SU-DHL-6 (cell line): Measurements from ENCODE around the gene SLC35B3.

Source experiments
- H2AFZ ChIP-seq: fragments of 200-600 bp; sonication (generic); 2 replicates; pipeline ENCODE4 v1.6.1; 2014; ENCODE audit warnings: low read depth, mild to moderate bottlenecking, moderate library complexity, mixed read lengths, antibody characterized with exemption, low read length; ENCODE audit not compliant: severe bottlenecking
- H3F3A ChIP-seq: fragments of 200-600 bp; shearing (Covaris generic); 2 replicates; pipeline ENCODE4 v1.6.0; 2016; ENCODE audit warnings: antibody characterized with exemption, mild to moderate bottlenecking; ENCODE audit not compliant: insufficient read depth
- H3K27ac ChIP-seq: fragments of 200-600 bp; sonication (generic); 2 replicates; pipeline ENCODE4 v1.5.1; 2016; ENCODE audit warnings: low read depth, mild to moderate bottlenecking, low read length, moderate library complexity, mixed read lengths
- H3K27me3 ChIP-seq: fragments of 200-600 bp; sonication (generic), shearing (Covaris generic); 2 replicates; pipeline ENCODE4 v1.6.0; 2014; ENCODE audit warnings: mild to moderate bottlenecking, low read length
- H3K36me3 ChIP-seq: fragments of 200-600 bp; sonication (generic); 2 replicates; pipeline ENCODE4 v1.6.1; 2014; ENCODE audit warnings: mild to moderate bottlenecking, low read length, mixed read lengths
- H3K4me2 ChIP-seq: fragments of 300-600, 200-600 bp; shearing (Covaris generic), sonication (generic); 2 replicates; pipeline ENCODE4 v1.6.0; 2014; ENCODE audit warnings: low read length, low read depth, mild to moderate bottlenecking; ENCODE audit not compliant: poor library complexity, severe bottlenecking
- H3K4me3 ChIP-seq: fragments of 200-600 bp; sonication (generic); 2 replicates; pipeline ENCODE4 v1.5.1; 2014; ENCODE audit warnings: antibody characterized with exemption, low read length, mild to moderate bottlenecking, mixed read lengths; ENCODE audit not compliant: insufficient read depth, poor library complexity, severe bottlenecking
- H3K79me2 ChIP-seq: fragments of 200-600 bp; sonication (generic); 2 replicates; pipeline ENCODE4 v1.6.1; 2014; ENCODE audit warnings: mild to moderate bottlenecking, low read length, moderate library complexity; ENCODE audit not compliant: insufficient read depth
- H3K9ac ChIP-seq: fragments of 200-600 bp; sonication (generic); 2 replicates; pipeline ENCODE4 v1.7.0; 2014; ENCODE audit warnings: mild to moderate bottlenecking, low read length
- H3K9me2 ChIP-seq: fragments of 200-600 bp; sonication (generic); replicated peaks from 2 replicates; pipeline ENCODE4 v1.6.1; 2014; ENCODE audit warnings: low read length; ENCODE audit not compliant: insufficient read depth
- H3K9me3 ChIP-seq: fragments of 200-600 bp; sonication (generic); 2 replicates; pipeline ENCODE4 v1.6.1; 2014; ENCODE audit warnings: low read length, mixed read lengths; ENCODE audit not compliant: insufficient read depth
- H4K20me1 ChIP-seq: fragments of 200-600 bp; sonication (generic); 2 replicates; pipeline ENCODE4 v1.6.1; 2014; ENCODE audit warnings: low read depth, mild to moderate bottlenecking, antibody characterized with exemption, low read length, moderate library complexity, mixed read lengths
- CTCF ChIP-seq: fragments of 200-600 bp; sonication (generic); IDR thresholded peaks from one replicate; pipeline ENCODE4 v1.5.1; 2017; ENCODE audit warnings: antibody characterized with exemption, mild to moderate bottlenecking, low read length, moderate library complexity; ENCODE audit not compliant: insufficient read depth, poor library complexity, severe bottlenecking
- EZH2phosphoT487 ChIP-seq: fragments of 200-600 bp; sonication (generic), shearing (Covaris generic); conservative IDR thresholded peaks from 2 replicates; pipeline ENCODE4 v1.6.1; 2018; ENCODE audit warnings: mild to moderate bottlenecking, antibody characterized with exemption, low read length, moderate library complexity, mixed read lengths

Gene SLC35B3

GRCh38 chr6:8437813-8438212 lies 2.5 kb upstream of the SLC35B3 start:
- peaks cover 7% of the 10 kb centered on the region; the same call in 1 of the 2 replicates for H4K20me1 ChIP-seq
- H3K36me3 ChIP-seq = no peaks in the 10 kb centered on the region
- H3K9me3 ChIP-seq = no peaks in the 10 kb centered on the region
- H3K79me2 ChIP-seq = peaks cover 24% of the 10 kb centered on the region
- no peaks in the 10 kb centered on the region for H3K27me3 ChIP-seq
- no peak overlapping the region for H3K4me2 ChIP-seq
- no peak overlapping the region for H3K4me3 ChIP-seq
- TF ChIP-seq CTCF = no peak
- TF ChIP-seq EZH2phosphoT487 = no peak
- no peak overlapping the region for H3K27ac ChIP-seq
- no peaks in the 10 kb centered on the region for H3F3A ChIP-seq
- no peaks in the 10 kb centered on the region for H3K9me2 ChIP-seq
- no peak overlapping the region for H2AFZ ChIP-seq
- no peak overlapping the region for H3K9ac ChIP-seq

GRCh38 chr6:8436966-8437365 lies 1.6 kb upstream of the SLC35B3 start:
- no peak for TF ChIP-seq CTCF
- no peak for TF ChIP-seq EZH2phosphoT487
- Histone ChIP-seq H3K9me3 (no peaks in the 10 kb centered on the region), H3K79me2 (peaks cover 33% of the 10 kb centered on the region), H2AFZ (no peak overlapping the region), H3F3A (no peaks in the 10 kb centered on the region), H3K9ac (no peak overlapping the region), H3K9me2 (no peaks in the 10 kb centered on the region), H3K36me3 (0 out of 2 replicates have a peak, but pooled peaks cover under 1% of the 10 kb centered on the region), H3K4me3 (no peak overlapping the region), H3K27ac (no peak overlapping the region), H3K4me2 (no peak overlapping the region), H4K20me1 (peaks cover 7% of the 10 kb centered on the region; the same call in 1 of the 2 replicates), H3K27me3 (no peaks in the 10 kb centered on the region)

GRCh38 chr6:8435845-8436168 lies 462 bp upstream of the SLC35B3 start:
- H3K36me3 ChIP-seq = 0 out of 2 replicates have a peak, but pooled peaks cover 8% of the 10 kb centered on the region
- peaks cover 7% of the 10 kb centered on the region; the same call in 1 of the 2 replicates for H4K20me1 ChIP-seq
- peak overlapping the region; percentile 90 for H2AFZ ChIP-seq
- TF ChIP-seq EZH2phosphoT487 = no peak
- peak overlapping the region; percentile 91 for H3K9ac ChIP-seq
- H3K4me2 ChIP-seq = peak overlapping the region; percentile 68
- no peaks in the 10 kb centered on the region for H3K27me3 ChIP-seq
- no peaks in the 10 kb centered on the region for H3K9me2 ChIP-seq
- peaks cover 44% of the 10 kb centered on the region for H3K79me2 ChIP-seq
- no peaks in the 10 kb centered on the region for H3K9me3 ChIP-seq
- no peaks in the 10 kb centered on the region; the same call in 1 of the 2 replicates for H3F3A ChIP-seq
- H3K4me3 ChIP-seq = peak overlapping the region; percentile 96
- H3K27ac ChIP-seq = peak overlapping the region; percentile 33

GRCh38 chr6:8434727-8435092 lies 635 bp downstream of the SLC35B3 start:
- Histone ChIP-seq H3K9me3 (no peaks in the 10 kb centered on the region), H3F3A (no peaks in the 10 kb centered on the region; the same call in 1 of the 2 replicates), H3K4me3 (peak overlapping the region; percentile 96), H3K36me3 (peaks cover 14% of the 10 kb centered on the region), H3K4me2 (peak overlapping the region; percentile 99), H3K79me2 (peaks cover 48% of the 10 kb centered on the region), H3K27me3 (no peaks in the 10 kb centered on the region), H3K9ac (peak overlapping the region; percentile 91), H3K27ac (peak overlapping the region; percentile 64), H2AFZ (peak overlapping the region; percentile 87), H3K9me2 (no peaks in the 10 kb centered on the region), H4K20me1 (peaks cover 13% of the 10 kb centered on the region)
- TF ChIP-seq CTCF = no peak
- TF ChIP-seq EZH2phosphoT487 = no peak
